ENCODE measurements around the gene MAP3K14. TPM values are rescaled to one million over a fixed set of nuclear protein-coding genes. Genes with fewer than 3 reads are reported as not detected.
"Not testable (repeated sequence)": the region's sequence is repeated elsewhere in the genome, so short reads cannot be mapped to it uniquely, and the experiment has no call there.

MAP3K14 gene
- total RNA-seq, 2 donors from 2014 or later = 8.2 to 10.6 TPM

DNA sequence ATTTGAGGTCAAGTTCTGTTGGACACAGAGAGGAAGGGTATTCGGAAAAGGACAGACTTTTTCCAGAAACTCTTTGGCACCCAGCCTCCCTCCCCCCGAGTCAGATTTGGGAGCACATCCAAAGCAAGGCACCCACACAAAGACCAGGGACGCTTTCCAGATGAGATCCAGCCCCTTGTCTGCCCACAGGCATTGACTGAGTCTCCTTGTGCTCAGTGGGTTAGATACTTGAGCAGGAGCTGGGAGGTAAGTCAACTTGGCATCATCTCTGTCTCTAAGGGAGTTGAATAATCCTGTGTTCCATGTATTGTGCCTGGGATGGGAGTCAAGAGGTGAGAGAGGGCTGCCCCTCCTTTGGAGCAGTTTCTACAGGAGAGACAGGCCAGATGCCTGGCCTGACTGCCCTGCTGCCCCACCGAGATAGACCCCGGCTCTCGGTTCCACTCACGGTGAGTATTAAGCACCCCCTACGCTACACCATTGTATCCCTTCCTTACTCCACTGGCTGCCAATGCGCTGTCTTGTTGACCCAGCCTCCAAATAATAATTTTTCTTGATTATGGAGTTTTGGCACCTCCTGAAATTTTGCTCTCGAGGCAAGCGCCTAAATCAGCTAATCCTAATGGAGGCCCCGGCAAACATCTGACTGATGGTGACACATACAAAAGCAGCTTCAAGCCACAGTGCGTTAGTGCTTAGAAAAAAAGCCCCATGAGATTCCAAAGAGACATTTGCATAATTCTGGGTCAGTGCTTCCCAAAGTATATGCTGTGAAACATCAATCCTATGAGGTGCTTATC is 29.6 kb upstream of the MAP3K14 start:
- Histone ChIP-seq H3K4me1 (peaks cover 0 to 14% of the 10 kb centered on the region in 2 donors), H3K27ac (peak overlapping the region; percentile 48 to 68), H3K27me3 (no peaks in the 10 kb centered on the region), H3K36me3 (no peaks in the 10 kb centered on the region), H3K4me3 (no peak overlapping the region), H3K9me3 (no peaks in the 10 kb centered on the region)
- TF ChIP-seq, protein P1, sequence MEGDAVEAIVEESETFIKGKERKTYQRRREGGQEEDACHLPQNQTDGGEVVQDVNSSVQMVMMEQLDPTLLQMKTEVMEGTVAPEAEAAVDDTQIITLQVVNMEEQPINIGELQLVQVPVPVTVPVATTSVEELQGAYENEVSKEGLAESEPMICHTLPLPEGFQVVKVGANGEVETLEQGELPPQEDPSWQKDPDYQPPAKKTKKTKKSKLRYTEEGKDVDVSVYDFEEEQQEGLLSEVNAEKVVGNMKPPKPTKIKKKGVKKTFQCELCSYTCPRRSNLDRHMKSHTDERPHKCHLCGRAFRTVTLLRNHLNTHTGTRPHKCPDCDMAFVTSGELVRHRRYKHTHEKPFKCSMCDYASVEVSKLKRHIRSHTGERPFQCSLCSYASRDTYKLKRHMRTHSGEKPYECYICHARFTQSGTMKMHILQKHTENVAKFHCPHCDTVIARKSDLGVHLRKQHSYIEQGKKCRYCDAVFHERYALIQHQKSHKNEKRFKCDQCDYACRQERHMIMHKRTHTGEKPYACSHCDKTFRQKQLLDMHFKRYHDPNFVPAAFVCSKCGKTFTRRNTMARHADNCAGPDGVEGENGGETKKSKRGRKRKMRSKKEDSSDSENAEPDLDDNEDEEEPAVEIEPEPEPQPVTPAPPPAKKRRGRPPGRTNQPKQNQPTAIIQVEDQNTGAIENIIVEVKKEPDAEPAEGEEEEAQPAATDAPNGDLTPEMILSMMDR (IDR thresholded peaks at IDR 0.05) = no peak
- DNase-seq (ENCODE audit: low spot score) = no peak

DNA sequence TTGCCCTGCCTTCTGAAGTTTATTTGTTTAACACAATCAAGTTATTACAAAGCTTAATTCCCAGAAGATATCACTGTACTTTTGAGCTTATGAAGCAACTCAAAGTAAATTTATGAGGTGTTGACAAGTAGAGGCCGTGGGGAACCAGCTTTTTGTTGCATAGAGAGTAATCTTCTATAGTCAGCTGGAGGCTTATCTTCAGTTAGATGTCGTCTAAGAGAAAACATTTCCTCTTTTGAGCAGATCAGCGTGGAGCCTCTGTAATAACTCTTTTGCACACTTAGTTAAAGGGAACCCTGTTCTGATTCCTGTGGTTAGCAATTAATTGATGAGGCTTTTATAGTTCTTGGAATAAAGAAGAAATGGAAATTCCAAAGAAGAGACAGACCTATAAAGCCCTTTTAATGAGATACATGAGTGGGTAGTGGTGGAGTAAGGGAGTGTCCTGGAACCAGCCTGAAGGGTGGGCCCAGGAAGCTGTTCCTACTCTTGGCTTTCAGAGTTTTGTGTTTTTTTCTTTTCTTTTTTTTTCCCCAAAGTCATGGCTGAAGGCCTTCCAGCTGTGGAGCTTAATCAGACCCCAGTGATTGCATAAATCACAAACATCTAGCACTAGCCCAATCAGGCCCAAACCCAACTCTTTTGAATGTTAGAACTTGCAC is 28.9 kb upstream of the MAP3K14 start:
- Histone ChIP-seq H3K36me3 (no peaks in the 10 kb centered on the region), H3K27ac (peak overlapping the region; percentile 48 to 68), H3K4me3 (no peak overlapping the region), H3K4me1 (peaks cover 0 to 17% of the 10 kb centered on the region in 2 donors), H3K27me3 (no peaks in the 10 kb centered on the region), H3K9me3 (no peaks in the 10 kb centered on the region)
- TF ChIP-seq, protein P1 (IDR thresholded peaks at IDR 0.05) = no peak
- DNase-seq (ENCODE audit: low spot score) = no peak

DNA sequence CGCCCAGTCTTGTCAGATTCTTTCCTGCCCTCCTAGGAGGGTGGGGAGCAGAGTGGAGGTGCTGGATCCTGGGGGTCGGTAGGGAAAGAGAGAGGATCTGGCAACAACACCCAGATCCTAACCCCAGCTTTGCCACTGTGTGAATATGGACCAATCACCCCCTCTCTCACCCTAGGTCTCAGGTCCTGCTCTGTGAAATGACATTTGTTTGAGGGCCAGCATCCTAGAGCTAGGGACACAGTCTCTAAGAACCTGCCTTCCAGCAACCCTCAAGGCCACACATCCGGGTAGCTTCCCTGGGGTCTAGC is 28.4 kb upstream of the MAP3K14 start:
- Histone ChIP-seq H3K4me3 (no peak overlapping the region), H3K27ac (peak overlapping the region in 1 of 2 donors; percentile 68), H3K36me3 (no peaks in the 10 kb centered on the region), H3K4me1 (peaks cover 0 to 17% of the 10 kb centered on the region in 2 donors), H3K27me3 (no peaks in the 10 kb centered on the region), H3K9me3 (no peaks in the 10 kb centered on the region)
- no peak for DNase-seq (ENCODE audit: low spot score)
- TF ChIP-seq, protein P1 (IDR thresholded peaks at IDR 0.05) = no peak

DNA sequence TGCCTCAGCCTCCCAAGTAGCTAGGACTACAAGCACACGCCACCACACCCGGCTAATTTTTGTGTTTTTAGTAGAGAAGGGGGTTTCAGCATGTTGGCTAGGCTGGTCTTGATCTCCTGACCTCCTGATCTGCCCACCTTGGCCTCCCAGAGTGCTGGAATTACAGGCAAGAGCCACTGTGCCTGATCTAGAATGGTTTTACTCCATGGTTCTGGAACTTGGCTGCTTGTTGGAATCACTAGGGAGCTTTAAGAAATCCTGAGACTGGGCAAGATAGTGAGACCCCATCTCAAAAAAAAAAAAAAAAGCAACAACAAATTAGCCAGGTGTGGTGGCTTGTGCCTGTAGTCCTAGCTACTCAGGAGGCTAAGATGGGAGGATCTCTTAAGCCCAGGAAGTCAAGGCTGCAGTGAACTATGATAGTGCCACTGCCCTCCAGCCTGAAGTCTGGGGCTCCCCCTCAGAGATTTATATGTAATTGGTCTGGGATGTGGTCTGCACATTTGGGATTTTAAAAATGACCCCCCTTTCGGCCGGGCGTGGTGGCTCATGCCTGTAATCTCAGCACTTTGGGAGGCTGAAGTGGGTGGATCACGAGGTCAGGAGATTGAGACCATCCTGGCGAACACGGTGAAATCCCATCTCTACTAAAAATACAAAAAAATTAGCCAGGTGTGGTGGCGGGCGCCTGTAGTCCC is 27.3 kb upstream of the MAP3K14 start:
- H3K4me1 ChIP-seq = peaks cover 0 to 21% of the 10 kb centered on the region in 2 donors
- not testable (repeated sequence) for H3K9me3 ChIP-seq; DNase-seq (ENCODE audit: low spot score); H3K27ac ChIP-seq; H3K36me3 ChIP-seq; H3K4me3 ChIP-seq; H3K27me3 ChIP-seq

DNA sequence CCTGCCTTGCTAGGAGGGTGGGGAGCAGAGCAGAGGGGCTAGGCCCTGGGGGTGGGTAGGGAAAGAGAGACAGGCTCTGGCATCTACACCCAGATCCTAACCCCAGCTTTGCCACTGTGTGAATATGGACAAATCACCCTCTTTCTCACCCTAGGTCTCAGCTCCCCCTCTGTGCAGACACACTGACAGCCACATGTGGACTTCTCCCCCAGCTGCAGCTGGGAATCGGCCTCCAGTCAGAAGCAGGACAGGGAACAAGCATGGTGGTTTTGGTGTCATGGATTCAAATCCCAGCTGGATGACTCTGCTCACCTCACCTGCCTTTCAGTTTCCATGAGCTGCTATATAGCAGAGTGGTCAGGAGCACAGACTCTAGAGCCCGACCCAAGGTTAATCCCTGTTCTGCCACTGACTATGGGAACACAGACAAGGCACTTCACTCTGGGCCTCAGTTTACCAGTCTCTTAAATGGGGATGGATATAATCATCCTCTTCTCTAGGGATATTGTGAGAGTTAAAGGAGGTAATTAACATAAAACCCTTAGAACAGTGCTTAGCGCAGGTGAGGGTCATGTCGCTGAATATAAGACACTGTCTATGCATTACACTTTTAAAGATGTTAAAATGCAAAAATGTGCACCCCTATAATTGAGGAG is 26.2 kb upstream of the MAP3K14 start:
- H3K27ac ChIP-seq = no peak overlapping the region
- peaks cover 0 to 31% of the 10 kb centered on the region in 2 donors for H3K4me1 ChIP-seq
- TF ChIP-seq, protein P1 (IDR thresholded peaks at IDR 0.05) = no peak
- no peaks in the 10 kb centered on the region for H3K9me3 ChIP-seq
- H3K27me3 ChIP-seq = no peaks in the 10 kb centered on the region
- no peak for DNase-seq (ENCODE audit: low spot score)
- no peak overlapping the region for H3K4me3 ChIP-seq
- H3K36me3 ChIP-seq = no peaks in the 10 kb centered on the region

DNA sequence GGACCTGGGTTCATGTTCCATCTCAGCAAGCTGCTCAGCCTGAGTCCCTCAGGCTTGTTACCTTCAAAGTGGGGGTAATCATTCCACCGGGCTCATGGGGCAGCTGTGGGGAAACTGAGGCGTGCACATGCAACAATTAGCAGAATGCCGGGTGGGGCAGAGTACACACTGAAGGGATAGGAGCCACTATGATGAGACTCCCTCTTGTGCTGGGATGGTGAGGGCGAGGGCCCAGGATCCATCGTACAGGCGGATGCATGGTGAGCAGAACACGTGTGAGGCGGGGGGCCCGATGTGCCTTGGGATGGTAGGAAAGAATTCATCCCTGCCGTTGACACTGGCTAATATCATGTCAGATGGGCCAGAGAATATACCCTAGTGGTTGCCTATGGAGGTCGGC is 25.5 kb upstream of the MAP3K14 start:
- TF ChIP-seq, protein P1 (IDR thresholded peaks at IDR 0.05) = no peak
- no peaks in the 10 kb centered on the region for H3K27me3 ChIP-seq
- no peak for DNase-seq (ENCODE audit: low spot score)
- H3K36me3 ChIP-seq = no peaks in the 10 kb centered on the region
- no peak overlapping the region for H3K27ac ChIP-seq
- H3K4me1 ChIP-seq = peaks cover 0 to 37% of the 10 kb centered on the region in 2 donors
- no peaks in the 10 kb centered on the region for H3K9me3 ChIP-seq
- H3K4me3 ChIP-seq = no peak overlapping the region
